Uterus (tissue), 2 donors: Measurements from ENCODE around the gene PRKACG.

Source experiments
- CTCF ChIP-seq, 4 experiments: fragments of 200-600 bp in 2 of 4; fragments of 450-650 bp in 2 of 4; sonication (generic) in 2 of 4; IDR thresholded peaks; one replicate each; pipeline ENCODE4 v1.5.1; 2016 to 2019; ENCODE audit warnings: antibody characterized with exemption in 4 of 4, mild to moderate bottlenecking in 2 of 4, moderate library complexity in 1 of 4
- POLR2A ChIP-seq, 2 donors: fragments of 450-650 bp; IDR thresholded peaks; one replicate each; pipeline ENCODE4 v1.6.1; 2016; ENCODE audit warnings: antibody characterized with exemption in 2 of 2, mild to moderate bottlenecking in 1 of 2, moderate library complexity in 1 of 2

GRCh38 chr9:69054989-69055388 is 41.1 kb upstream of the PRKACG start:
- TF ChIP-seq CTCF (IDR thresholded peaks at IDR 0.05): no peak
- no peak for TF ChIP-seq POLR2A (IDR thresholded peaks at IDR 0.05)
